GM04503 (cell line): Measurements from ENCODE around the gene HIVEP2.
A peak's percentile ranks its signal among the peaks of the same experiment; 100 is the strongest.

Experiments
- DNase-seq: peaks from one replicate; pipeline ENCODE4 v3.0.0-alpha.2; 2012; ENCODE audit warnings: low read depth

Gene HIVEP2

GRCh38 chr6:142773324-142773723 lies 171.7 kb downstream of the HIVEP2 start:
- no peak for DNase-seq

- no peak for DNase-seq
Measured at GRCh38 chr6:142771162-142771561, 173.8 kb downstream of the HIVEP2 start.

GRCh38 chr6:142765306-142765705 lies 179.7 kb downstream of the HIVEP2 start:
- DNase-seq = no peak

DNA sequence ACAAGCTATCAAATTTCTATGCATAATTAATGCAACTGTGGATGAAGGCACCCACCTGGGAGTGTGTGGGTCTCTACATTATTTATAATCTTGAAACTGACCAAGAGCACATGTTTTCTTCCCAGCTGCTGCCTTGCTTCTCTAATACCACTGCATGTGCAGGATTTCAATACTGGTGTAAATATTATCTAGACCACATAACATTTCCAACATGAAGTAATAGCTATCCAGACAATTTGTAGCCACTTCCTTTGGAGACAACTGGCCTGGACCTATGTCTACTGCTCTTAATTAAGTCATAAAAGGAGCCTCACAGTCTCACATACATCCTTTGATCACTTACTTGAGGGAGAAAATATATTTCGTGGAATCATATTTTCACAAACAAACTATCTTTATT lies 180.7 kb downstream of the HIVEP2 start:
- DNase-seq = no peak

DNA sequence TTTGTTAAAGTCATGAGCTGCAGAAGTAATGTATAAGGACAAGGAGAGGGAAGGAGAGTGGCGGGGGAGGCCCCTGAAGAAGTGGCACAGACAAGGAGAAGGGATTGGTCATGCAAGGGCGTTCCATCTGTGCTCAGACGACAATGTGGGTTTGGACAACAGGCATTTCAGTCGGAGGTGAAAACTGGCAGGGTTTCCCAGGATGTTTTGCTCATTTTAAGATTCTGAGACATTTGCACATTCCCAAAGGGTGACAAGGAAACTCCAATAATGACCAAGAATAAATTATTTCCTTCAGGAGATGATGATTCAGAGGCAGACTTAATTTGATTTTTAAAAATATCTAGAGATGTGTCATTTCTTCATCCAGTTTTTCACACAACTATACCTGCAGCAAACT lies 181.8 kb downstream of the HIVEP2 start:
- peak; percentile 74 for DNase-seq

GRCh38 chr6:142761756-142762155 lies 183.2 kb downstream of the HIVEP2 start:
- DNase-seq = no peak

- peak; percentile 72 for DNase-seq
Measured at GRCh38 chr6:142760152-142760551, 184.8 kb downstream of the HIVEP2 start.

DNA sequence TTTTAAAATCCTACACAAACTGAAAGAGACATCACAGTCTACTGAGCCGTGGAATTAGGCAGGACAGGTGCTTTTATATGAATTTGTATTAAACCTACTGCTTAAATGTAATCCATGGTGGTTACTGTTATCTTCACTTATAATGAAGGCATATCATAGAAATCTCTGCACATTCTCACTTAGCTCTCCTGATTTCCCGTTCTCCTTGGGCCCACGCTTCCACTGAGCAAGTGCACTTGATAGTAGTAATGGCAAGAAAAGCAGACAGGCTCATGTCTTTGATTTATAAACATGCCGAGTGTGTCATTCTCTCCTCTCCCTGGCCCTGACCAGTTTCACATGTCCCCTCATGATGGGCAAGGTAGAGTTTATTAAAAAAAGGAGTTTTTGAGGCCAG lies 186.3 kb downstream of the HIVEP2 start:
- no peak for DNase-seq

GRCh38 chr6:142757852-142758628 lies 186.9 kb downstream of the HIVEP2 start:
- no peak for DNase-seq

GRCh38 chr6:142756215-142756630 lies 188.8 kb downstream of the HIVEP2 start:
- peak; percentile 81 for DNase-seq

DNA sequence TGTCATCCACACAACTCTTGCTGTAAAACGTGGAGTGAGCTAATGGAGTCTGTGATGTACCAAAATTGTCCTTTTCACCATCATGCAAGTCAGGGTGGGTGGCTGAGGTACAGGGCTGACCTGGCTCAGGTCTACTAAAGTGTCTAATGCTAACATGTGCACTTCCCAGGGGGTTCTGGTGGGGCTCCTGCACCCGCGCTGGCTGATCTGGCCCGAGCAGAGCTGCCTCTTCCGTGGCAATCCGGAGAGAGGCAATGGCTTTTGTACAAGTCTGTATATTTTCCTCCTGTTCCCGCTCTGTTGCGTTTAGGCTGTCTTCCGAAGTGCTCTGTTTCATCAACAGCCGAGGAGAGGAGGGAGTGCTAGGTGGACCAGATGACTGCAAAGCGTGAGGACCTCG lies 191.8 kb downstream of the HIVEP2 start:
- no peak for DNase-seq

- DNase-seq = no peak
Measured at GRCh38 chr6:142752348-142752747, 192.6 kb downstream of the HIVEP2 start.

GRCh38 chr6:142751452-142751851 lies 193.5 kb downstream of the HIVEP2 start:
- DNase-seq = no peak

GRCh38 chr6:142750998-142751397 lies 194.0 kb downstream of the HIVEP2 start:
- DNase-seq = no peak

GRCh38 chr6:142749556-142749955 lies 195.4 kb downstream of the HIVEP2 start:
- DNase-seq = no peak

- DNase-seq = no peak
Measured at GRCh38 chr6:142746524-142746923, 198.5 kb downstream of the HIVEP2 start.

DNA sequence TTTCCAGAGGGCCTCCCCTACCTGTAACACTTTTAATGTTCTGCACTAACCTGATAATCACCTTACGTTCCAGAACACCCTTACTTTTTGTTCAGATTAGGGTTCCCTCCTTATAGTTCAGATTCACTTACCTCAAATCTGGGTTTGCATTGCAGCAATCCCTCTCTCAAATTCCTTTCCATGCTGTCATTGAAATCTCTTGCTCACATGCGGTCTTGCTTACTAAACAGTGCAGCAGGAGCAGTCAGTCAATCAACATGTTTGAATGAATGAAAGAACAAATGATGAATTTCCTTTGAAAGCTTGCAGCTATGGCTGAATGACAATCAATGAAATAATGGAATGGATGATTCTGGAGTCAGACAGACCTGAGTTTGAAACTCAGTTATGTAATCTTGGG lies 200.1 kb downstream of the HIVEP2 start:
- no peak for DNase-seq

DNA sequence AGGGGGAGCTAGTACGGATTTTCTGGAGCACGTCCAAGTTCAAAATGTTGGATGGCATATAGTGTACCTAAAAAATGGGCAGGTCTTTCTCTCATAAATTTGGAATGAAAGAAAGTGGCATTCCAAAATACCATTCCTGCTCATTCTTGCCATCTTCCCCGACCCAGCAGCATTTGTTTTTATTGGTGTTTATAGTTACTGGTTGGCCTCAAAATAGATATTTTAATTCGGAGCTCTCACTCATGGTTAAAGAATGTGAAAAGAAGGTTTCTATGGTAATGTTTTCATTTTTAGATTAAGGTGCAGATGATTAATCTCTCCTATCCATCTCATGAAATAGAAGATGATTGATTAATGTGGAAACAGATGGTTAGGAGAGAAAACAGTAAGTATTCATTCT lies 204.5 kb downstream of the HIVEP2 start:
- DNase-seq = peak; percentile 76

GRCh38 chr6:142738731-142739130 lies 206.2 kb downstream of the HIVEP2 start:
- DNase-seq = no peak

DNA sequence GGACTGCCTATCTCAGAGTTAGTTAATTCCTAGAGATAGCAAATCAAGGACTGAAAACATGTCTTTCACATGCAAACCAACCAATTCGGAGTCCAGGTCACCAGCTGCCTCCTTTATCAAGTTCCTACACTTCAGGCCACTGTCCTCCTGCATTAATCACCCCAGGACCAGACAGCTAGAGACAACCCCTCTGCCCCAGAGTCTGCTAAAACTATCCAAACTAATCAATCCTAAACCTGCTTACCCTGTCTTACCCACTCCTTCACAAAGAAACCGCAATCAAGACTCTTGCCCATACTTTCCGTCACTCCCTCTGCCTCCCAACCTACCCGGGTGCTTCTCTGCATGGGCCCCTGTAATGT lies 207.0 kb downstream of the HIVEP2 start:
- no peak for DNase-seq

DNA sequence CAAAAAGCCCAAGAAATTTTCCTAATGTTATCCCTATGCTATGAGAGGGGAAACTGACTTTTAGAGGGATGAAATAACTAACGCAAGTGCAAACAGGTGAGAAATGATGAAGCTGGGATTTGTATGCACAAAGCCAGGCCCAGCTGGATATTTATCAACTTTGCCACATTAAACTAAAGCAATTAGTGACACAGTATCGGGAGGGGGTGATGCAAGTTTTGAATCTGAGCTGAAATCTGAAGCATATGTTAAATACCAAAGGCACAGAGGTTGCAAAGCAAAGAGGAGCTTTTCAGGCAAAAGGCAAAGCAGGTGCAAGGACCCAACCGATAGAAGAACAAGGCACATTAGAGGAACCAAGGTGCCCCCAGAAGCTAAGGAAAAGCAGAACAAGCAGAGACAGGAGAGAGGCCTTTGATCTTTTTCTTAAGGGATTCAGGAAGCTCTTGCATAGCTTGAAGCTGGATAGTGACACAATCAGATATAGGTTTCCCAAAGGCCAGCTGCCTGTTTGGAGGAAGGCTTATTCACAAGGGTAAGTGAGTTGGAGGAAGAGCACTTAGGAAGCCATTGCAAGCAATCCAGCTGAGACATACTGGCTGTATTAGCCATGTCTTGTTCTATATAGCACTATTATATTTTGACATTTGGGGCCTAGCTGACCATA lies 207.5 kb downstream of the HIVEP2 start:
- no peak for DNase-seq

DNA sequence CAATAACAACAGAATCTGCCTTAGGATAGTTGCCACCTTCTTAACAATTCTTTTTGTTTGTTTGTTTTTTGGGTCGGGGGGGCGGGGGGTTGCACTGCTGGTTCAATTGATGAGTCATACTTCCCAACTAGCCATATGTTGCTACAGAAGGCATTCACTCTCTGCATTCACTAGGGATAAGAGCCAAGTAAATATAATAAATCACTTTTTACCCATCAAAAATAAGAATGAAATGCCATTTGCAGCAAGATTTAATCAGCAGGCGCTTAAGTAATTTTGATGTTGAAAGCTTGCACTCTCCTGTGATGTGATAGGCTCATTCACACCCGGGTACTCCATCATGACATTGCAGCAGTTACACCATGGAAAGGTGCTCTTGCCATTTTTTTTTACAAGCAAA lies 209.8 kb downstream of the HIVEP2 start:
- no peak for DNase-seq

GRCh38 chr6:142732790-142733189 lies 212.2 kb downstream of the HIVEP2 start:
- DNase-seq = no peak

- DNase-seq = no peak
Measured at GRCh38 chr6:142731611-142732010, 213.4 kb downstream of the HIVEP2 start.
